Activated naive CD4-positive, alpha-beta T cell treated with anti-CD3 and anti-CD28 coated beads for 36 hours (primary cell): ENCODE results near the gene OR52J3. TPM values are rescaled to one million over a fixed set of nuclear protein-coding genes. Genes with fewer than 3 reads are reported as not detected.

Experiments used
- total RNA-seq, 2 experiments: library from RNA; stranded (reverse); gene quantifications; one replicate each; pipeline ENCODE4 v1.2.3, GENCODE V29; 2021

OR52J3 gene
- total RNA-seq, 2 experiments from 2014 or later, result not detected

Other genes starting within 250 kb of the OR52J3 start
- not detected for gene OR52R1, start 242.1 kb upstream of the OR52J3 start, total RNA-seq
- gene OR51F2, start 225.2 kb upstream of the OR52J3 start, total RNA-seq, result not detected
- not detected for gene OR51S1, start 197.3 kb upstream of the OR52J3 start, total RNA-seq
- gene OR51T1, start 164.6 kb upstream of the OR52J3 start, total RNA-seq, result not detected
- gene OR51A7, start 142.7 kb upstream of the OR52J3 start, total RNA-seq, result not detected
- gene OR51G2, start 127.2 kb upstream of the OR52J3 start, total RNA-seq, result not detected
- not detected for gene OR51G1, start 122.2 kb upstream of the OR52J3 start, total RNA-seq
- not detected for gene OR51A4, start 98.9 kb upstream of the OR52J3 start, total RNA-seq
- gene OR51A2, start 90.8 kb upstream of the OR52J3 start, total RNA-seq, result not detected
- gene OR51L1, start 51.7 kb upstream of the OR52J3 start, total RNA-seq, result not detected
- gene OR52E2, start 13.1 kb downstream of the OR52J3 start, total RNA-seq, result not detected
- not detected for gene OR52E1, start 23.0 kb downstream of the OR52J3 start, total RNA-seq
- gene OR52A5, start 91.8 kb downstream of the OR52J3 start, total RNA-seq, result not detected
- not detected for gene OR52A1, start 108.2 kb downstream of the OR52J3 start, total RNA-seq
- gene OR51V1, start 154.2 kb downstream of the OR52J3 start, total RNA-seq, result not detected
- not detected for gene HBB, start 180.5 kb downstream of the OR52J3 start, total RNA-seq
- not detected for gene HBD, start 188.0 kb downstream of the OR52J3 start, total RNA-seq
- not detected for gene HBG1, start 203.3 kb downstream of the OR52J3 start, total RNA-seq
- gene HBG2, start 208.3 kb downstream of the OR52J3 start, total RNA-seq, result not detected
- gene HBE1, start 223.4 kb downstream of the OR52J3 start, total RNA-seq, result not detected